Natural killer cell treated with Interleukin-12 subunit alpha and Interleukin-12 subunit beta and Interleukin-15 and Interleukin-18, amount 100 ng/mL, for 72 hours (primary cell): ENCODE data around the gene PALD1. TPM values are rescaled to one million over a fixed set of nuclear protein-coding genes. Genes with fewer than 3 reads are reported as not detected.
"Not testable (repeated sequence)": the region's sequence is repeated elsewhere in the genome, so short reads cannot be mapped to it uniquely, and the experiment has no call there.

Experiments
- ATAC-seq, 2 donors: fragments of 150-1000 bp; cut with Tn5 transposase in 1 of 2; sonication (Bioruptor Pico), chemical (Tn5 transposase) in 1 of 2; 2 replicates each; pipeline ENCODE4 v1.10.0; 2021
- DNase-seq: peaks from one replicate; pipeline ENCODE4 v3.0.0; 2022; ENCODE audit warnings: low spot score
- H3K27ac Mint-ChIP-seq, 2 donors: 1 replicate in 1 of 2; 2 replicates in 1 of 2; pipeline ENCODE4 v1.8.0; 2022; ENCODE audit warnings: mixed read lengths in 2 of 2, mild to moderate bottlenecking in 1 of 2, moderate library complexity in 1 of 2
- H3K27me3 Mint-ChIP-seq, 2 donors: 1 replicate in 1 of 2; 2 replicates in 1 of 2; pipeline ENCODE4 v1.8.0; 2022; ENCODE audit warnings: mixed read lengths in 2 of 2
- H3K36me3 Mint-ChIP-seq: one replicate; pipeline ENCODE4 v1.8.0; 2022; ENCODE audit warnings: mixed read lengths
- H3K4me1 Mint-ChIP-seq, 2 donors: 1 replicate in 1 of 2; 2 replicates in 1 of 2; pipeline ENCODE4 v1.8.0; 2022; ENCODE audit warnings: low read depth in 2 of 2, mixed read lengths in 2 of 2, mild to moderate bottlenecking in 1 of 2
- H3K4me3 Mint-ChIP-seq: one replicate; pipeline ENCODE4 v1.8.0; 2022; ENCODE audit warnings: mixed read lengths
- H3K9me3 Mint-ChIP-seq: 2 replicates; pipeline ENCODE4 v1.8.0; 2022; ENCODE audit warnings: mixed read lengths
- total RNA-seq, 2 donors: library from RNA; stranded (reverse); gene quantifications; one replicate each; pipeline ENCODE4 v1.2.3, GENCODE V29; 2022

Gene PALD1
- total RNA-seq, 2 donors from 2014 or later = 0.33 to 1.4 TPM

DNA sequence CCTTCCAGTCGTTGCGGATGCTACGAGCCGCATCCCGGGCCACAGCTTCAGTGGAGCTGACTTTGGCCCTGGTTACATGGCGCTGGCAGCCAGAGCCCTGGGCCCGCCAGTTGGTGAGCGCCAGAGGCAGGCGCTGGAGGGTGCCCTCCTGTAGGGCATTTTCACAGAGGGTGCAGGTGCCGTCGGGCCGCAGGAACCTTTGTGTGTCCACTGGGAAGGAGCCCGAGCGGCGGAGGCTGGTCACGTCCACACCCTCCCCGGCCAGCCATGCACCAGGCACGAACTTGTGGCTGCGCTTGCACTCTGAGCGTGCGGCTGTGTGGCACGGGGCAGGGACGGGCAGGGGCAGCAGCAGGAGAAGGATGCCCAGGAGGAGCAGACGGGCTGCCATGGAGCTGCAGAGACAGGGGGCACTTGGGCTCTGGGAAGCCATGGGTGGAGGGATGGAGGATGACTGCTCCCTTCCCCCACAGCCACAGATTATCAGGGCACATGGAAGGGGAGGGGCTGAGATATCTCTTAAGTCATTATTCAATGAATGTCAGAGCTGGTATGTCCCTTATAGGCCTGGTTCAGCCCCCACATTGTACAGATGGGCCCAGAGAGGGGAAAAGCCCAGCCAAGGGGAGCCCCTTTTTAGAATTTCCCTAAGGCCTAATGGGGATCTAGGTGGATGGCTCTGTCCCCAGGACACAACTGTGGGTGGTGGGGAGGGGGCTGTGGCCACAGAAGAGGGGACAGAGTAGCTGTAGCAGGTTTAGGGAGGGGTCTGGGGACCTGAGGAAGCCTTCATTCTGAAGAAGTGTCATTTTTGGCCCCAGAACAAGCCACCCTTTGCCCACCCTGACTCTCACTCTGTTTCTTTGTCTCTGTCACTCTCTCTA lies 122.2 kb downstream of the PALD1 start:
- no peaks in the 10 kb centered on the region for H3K27me3 Mint-ChIP-seq
- ATAC-seq = no peak
- H3K9me3 Mint-ChIP-seq = no peaks in the 10 kb centered on the region
- no peak for DNase-seq
- peak overlapping the region; percentile 100 for H3K4me3 Mint-ChIP-seq
- H3K36me3 Mint-ChIP-seq = peaks cover 41% of the 10 kb centered on the region
- H3K27ac Mint-ChIP-seq = peak overlapping the region; percentile 97 to 99
- H3K4me1 Mint-ChIP-seq = peaks cover 51 to 71% of the 10 kb centered on the region in 2 donors

DNA sequence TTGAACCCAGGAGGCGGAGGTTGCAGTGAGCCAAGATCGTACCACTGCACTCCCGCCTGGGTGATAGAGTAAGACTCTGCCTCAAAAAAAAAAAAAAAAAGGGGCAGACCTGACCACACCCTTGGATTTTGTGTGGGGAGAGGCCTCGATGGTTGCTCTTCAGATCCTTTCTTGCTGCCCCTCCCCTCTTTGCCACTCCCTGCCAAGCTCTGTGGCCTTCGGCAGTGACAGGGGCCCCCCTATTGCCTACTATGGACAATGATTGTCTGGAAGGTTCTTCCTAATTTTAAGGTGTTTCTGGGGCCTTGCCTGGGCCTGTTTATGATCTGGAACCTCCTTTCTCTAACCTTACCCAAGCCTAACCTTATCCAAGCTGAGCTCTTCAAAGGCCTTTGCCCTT lies 123.2 kb downstream of the PALD1 start:
- DNase-seq (no peak), ATAC-seq (no peak)
- Mint-ChIP-seq H3K9me3 (no peaks in the 10 kb centered on the region), H3K27ac (peak overlapping the region; percentile 97 to 99), H3K36me3 (peaks cover 33% of the 10 kb centered on the region), H3K4me3 (peak overlapping the region; percentile 100), H3K4me1 (peaks cover 42 to 65% of the 10 kb centered on the region in 2 donors), H3K27me3 (no peaks in the 10 kb centered on the region)

DNA sequence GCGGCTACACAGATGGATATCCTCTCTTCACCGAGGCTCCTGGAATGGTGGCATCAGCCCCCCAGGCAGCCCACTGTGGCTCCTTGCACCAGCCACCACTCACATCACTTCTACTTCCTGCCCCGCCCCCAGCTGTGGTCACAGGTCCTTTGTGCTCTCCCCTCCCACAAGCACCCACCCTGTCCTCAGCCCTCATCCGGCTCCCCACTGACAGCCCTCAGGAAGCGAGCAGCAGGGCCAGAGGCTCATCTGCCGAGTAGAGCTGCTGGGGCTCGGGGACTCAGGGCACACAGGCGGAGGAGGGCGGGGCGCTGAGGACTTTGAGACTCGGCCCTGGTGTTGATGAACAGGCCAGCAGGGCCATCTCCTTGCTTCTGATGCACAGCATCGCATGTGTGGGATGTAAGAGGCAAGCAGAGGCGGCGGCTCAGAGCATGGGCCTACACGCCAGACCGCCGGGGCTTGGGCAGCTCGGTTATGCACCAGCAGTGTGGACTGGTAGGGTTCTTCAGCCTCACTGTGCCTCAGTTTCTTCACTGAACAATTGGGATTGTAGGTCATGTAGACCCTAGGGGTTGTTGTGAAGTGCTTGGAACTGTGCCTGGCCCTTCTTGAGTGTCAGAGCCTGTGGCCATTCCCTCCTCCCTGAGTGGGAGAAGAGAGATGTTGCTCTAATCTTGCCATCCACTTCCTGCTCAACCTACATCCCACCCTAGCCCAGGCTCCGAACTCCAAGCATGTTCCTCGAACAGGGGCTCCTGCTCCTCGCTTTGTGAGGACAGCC lies 124.3 kb downstream of the PALD1 start, which contains the start of gene PRF1:
Gene PRF1, minus strand, starts transcription at position 77 of the 784 bp plus-strand sequence. CDS start 1,839 bp downstream, outside the sequence.
- H3K9me3 Mint-ChIP-seq = peaks cover 5% of the 10 kb centered on the region
- H3K4me1 Mint-ChIP-seq = peaks cover 41 to 65% of the 10 kb centered on the region in 2 donors
- peak within 1 kb of the TSS; percentile 100 for H3K4me3 Mint-ChIP-seq
- ATAC-seq (peak; percentile 86 to 88), DNase-seq (peak; percentile 98)
- peaks cover 24% of the 10 kb centered on the region for H3K36me3 Mint-ChIP-seq
- H3K27ac Mint-ChIP-seq = peak within 1 kb of the TSS; percentile 97 to 99
- no peaks in the 10 kb centered on the region for H3K27me3 Mint-ChIP-seq

DNA sequence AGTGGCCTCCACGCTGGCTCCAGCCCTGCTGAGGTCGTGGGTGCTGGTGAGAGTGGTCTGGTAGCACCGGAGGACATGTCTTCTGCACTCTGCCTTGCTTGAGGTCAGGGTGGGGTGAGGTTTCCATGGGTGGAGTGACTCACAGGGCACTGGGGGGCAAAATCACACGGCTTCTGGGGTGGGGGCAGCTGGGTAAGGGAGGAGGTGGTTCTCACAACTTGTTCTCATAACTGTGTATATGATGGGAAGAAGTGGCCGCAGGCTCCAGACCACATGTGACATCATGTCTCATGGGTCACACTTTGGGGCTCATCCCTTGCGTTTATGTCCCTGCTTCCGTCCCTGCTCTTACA lies 124.9 kb downstream of the PALD1 start:
- DNase-seq (peak; percentile 97), ATAC-seq (peak; percentile 82 to 85)
- Mint-ChIP-seq H3K27ac (peak overlapping the region; percentile 97 to 99), H3K4me1 (peaks cover 42 to 64% of the 10 kb centered on the region in 2 donors), H3K27me3 (no peaks in the 10 kb centered on the region), H3K4me3 (peak overlapping the region; percentile 100), H3K9me3 (peaks cover 5% of the 10 kb centered on the region), H3K36me3 (peaks cover 24% of the 10 kb centered on the region)

DNA sequence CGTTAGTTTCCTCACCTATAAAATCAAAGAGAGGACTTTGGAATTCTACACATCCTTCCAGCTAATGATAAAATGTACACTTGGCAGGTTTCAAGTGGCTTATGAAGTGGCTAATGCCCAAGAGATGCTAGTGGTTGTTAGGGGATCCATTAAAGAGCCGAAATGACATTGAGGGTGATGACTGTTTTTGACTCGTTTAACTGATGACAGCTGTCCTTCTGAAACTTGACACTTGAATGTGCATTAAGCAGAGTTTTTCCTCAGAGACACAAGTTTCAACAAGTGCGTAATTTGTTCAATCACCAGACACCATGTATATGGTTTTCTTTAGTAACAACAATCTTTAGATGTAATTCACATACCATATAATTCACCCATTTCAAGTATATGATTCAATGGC lies 125.5 kb downstream of the PALD1 start:
- no peaks in the 10 kb centered on the region for H3K27me3 Mint-ChIP-seq
- peak overlapping the region; percentile 100 for H3K4me3 Mint-ChIP-seq
- no peak for DNase-seq
- peaks cover 20% of the 10 kb centered on the region for H3K36me3 Mint-ChIP-seq
- peaks cover 5% of the 10 kb centered on the region for H3K9me3 Mint-ChIP-seq
- peaks cover 38 to 57% of the 10 kb centered on the region in 2 donors for H3K4me1 Mint-ChIP-seq
- ATAC-seq = peak in 1 of 2 donors; percentile 28
- H3K27ac Mint-ChIP-seq = peak overlapping the region; percentile 97 to 99

DNA sequence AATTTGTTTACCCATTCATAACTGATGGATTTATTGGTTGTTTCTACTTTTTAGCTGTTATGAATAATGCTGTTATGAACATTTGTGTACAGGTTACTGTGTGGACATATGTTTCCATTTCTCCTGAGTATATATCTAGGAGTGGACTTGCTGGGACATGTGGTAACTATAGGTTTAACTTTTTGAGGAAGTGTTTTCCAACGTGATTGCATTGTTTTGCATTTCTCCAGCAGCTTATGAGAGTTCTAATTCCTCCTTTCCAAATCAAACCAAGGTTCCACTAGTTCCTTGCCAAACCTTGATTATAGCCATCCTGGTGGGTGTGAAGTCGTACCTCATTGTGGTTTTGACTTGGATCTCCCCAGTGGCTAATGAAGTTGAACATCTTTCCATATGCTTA lies 126.6 kb downstream of the PALD1 start:
- Mint-ChIP-seq H3K27me3 (no peaks in the 10 kb centered on the region), H3K36me3 (peaks cover 13% of the 10 kb centered on the region), H3K4me3 (peak overlapping the region; percentile 100), H3K9me3 (peaks cover 5% of the 10 kb centered on the region), H3K4me1 (peaks cover 38 to 57% of the 10 kb centered on the region in 2 donors), H3K27ac (peak overlapping the region; percentile 97 to 99)
- ATAC-seq = no peak
- DNase-seq = no peak

DNA sequence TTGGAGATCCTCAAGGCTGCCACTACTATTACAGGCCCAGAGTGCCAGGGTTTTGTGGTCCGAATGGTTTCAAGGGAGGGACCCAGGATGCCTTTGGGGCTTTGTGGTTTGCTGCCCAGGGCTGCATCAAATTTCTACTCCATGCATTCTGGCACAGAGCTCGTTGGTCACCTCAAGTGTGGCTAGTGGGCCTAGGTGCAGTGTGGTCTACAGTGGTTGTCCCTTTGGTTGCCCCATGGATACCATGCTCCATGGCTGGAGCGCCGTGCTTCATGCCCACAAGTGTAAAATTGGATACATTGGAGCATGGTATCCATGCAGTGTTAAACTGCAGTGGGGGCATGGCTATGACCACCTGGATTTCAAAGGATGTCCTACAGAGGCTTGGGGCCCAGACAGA lies 129.4 kb downstream of the PALD1 start:
- Mint-ChIP-seq H3K27ac (peak overlapping the region; percentile 97 to 99), H3K36me3 (no peaks in the 10 kb centered on the region), H3K9me3 (peaks cover 5% of the 10 kb centered on the region), H3K4me3 (peak overlapping the region; percentile 57), H3K4me1 (peaks cover 53 to 71% of the 10 kb centered on the region in 2 donors), H3K27me3 (no peaks in the 10 kb centered on the region)
- no peak for ATAC-seq
- no peak for DNase-seq

DNA sequence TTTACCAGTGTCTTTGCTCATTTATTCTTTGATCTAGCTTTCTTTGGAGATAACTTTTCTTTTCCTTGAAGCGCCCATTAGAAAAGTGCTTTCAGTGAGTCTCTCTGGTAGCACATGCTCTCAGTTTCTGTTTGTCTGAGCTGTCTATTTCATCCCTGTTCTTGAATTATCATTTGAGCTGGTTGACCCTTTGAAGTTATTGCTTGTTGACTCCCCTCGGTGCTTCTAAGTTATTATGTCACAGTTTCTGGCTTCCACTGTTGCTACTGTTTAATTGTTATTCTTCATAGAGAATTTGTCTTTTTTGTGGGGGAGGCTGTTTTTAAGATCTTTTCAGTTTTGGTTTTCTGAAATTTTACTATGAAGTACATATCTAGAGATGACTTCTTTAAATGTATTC lies 135.4 kb downstream of the PALD1 start:
- peak overlapping the region; percentile 91 to 97 for H3K27ac Mint-ChIP-seq
- peak overlapping the region; percentile 78 for H3K4me3 Mint-ChIP-seq
- H3K4me1 Mint-ChIP-seq = peaks cover 72 to 89% of the 10 kb centered on the region in 2 donors
- no peaks in the 10 kb centered on the region for H3K9me3 Mint-ChIP-seq
- no peak for DNase-seq
- H3K27me3 Mint-ChIP-seq = no peaks in the 10 kb centered on the region
- peaks cover 6% of the 10 kb centered on the region for H3K36me3 Mint-ChIP-seq
- ATAC-seq = no peak

DNA sequence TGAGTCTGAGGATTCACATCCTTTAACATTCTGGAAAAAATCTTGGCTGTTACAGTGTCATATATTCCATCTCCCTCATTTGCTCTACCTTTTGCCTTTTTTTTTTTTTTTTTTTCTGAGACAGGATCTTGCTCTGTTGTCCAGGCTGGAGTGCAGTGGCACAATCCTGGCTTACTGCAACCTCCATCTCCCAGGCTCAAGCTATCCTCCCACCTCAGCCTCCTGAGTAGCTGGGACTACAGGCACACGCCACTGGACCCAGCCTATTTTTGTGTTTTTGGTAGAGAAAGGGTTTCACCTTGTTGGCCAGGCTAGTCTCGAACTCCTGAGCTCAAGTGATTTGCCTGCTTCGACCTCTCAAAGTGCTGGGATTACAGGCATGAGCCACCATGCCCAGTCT lies 135.8 kb downstream of the PALD1 start:
- H3K9me3 Mint-ChIP-seq, DNase-seq, H3K36me3 Mint-ChIP-seq, ATAC-seq, H3K27me3 Mint-ChIP-seq: not testable (repeated sequence)
- peak overlapping the region; percentile 91 to 97 for H3K27ac Mint-ChIP-seq
- H3K4me3 Mint-ChIP-seq = peak overlapping the region; percentile 78
- H3K4me1 Mint-ChIP-seq = peaks cover 76 to 92% of the 10 kb centered on the region in 2 donors

DNA sequence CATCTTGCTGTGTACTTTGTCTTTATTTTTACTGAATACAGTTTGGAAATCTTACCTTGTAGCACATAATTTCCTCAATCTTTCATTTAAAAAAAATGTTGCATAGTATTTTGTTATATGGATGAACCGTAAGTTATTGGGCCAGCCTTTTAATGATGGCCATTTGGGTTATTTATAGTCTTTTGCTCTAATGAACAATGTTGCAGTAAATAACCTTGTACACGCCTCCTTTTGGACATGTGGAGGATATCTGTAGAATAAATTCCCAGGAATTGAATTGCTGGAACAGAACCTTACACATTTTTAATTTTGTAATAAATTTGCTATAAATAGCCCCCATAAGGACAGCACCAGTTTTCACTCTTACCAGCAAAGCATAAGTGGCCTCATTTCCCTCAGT lies 136.6 kb downstream of the PALD1 start:
- ATAC-seq (no peak), DNase-seq (no peak)
- peak overlapping the region; percentile 91 to 97 for H3K27ac Mint-ChIP-seq
- no peaks in the 10 kb centered on the region for H3K9me3 Mint-ChIP-seq
- no peaks in the 10 kb centered on the region for H3K27me3 Mint-ChIP-seq
- H3K36me3 Mint-ChIP-seq = peaks cover 6% of the 10 kb centered on the region
- peaks cover 79 to 92% of the 10 kb centered on the region in 2 donors for H3K4me1 Mint-ChIP-seq
- H3K4me3 Mint-ChIP-seq = peak overlapping the region; percentile 78

DNA sequence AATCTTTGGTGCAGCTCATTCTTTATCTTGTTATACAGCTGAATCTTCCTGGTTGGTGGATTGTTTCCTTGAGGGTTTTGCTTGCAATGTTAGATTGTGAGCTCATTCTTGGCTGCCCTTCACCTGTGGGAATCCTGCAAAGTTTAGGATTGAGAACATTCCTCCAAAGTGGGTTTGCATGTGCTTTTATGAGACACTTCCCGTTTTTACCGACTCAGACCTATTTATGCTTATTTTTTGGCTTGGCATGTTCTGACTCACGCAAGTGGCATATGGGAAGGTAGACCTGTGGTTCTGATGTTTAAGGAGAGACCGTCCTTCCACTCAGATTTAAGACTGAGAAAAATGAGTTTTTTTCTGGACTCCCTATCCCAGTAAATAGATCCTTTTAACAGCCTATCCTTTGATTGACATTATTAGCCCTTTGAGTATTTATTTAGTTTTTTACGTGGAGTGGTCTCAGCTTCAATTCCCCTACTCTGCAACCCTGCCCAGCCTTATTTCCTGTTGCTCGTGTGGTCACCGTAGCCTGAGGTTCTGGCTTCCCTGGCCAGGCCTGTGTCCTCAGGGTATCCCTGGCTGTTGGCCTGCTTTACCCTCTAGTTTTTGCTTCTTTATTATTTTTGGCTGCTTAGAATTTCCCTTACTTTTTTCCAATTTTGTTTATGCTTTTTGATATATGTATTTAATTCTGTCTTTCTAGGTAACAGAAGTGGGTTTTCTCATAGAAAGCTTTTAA lies 137.4 kb downstream of the PALD1 start:
- Mint-ChIP-seq H3K4me3 (peak overlapping the region; percentile 78), H3K27ac (peak overlapping the region; percentile 91 to 97), H3K27me3 (no peaks in the 10 kb centered on the region), H3K4me1 (peaks cover 75 to 86% of the 10 kb centered on the region in 2 donors), H3K36me3 (peaks cover 6% of the 10 kb centered on the region), H3K9me3 (no peaks in the 10 kb centered on the region)
- no peak for DNase-seq
- peak in 1 of 2 donors; percentile 48 for ATAC-seq

DNA sequence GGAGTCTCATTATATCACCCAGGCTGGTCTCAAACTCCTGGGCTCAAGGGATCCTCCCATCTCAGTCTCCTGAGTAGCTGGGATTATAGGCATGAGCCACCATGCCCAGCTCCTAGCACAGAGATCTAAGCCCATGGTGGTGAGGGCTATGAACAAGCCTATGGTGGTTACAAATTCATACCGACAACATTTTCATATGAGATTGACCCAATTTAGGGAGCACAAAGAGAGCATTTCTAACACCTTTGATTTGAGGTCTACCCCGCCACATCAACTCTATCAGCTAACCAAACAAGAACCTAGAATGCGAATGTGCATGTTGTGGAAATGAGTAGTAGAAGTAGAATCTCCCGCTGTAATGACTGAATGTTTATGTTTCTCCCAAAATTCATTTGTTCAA lies 138.2 kb downstream of the PALD1 start:
- ATAC-seq (peak; percentile 76 to 89), DNase-seq (no peak)
- Mint-ChIP-seq H3K4me1 (peaks cover 77 to 82% of the 10 kb centered on the region in 2 donors), H3K27ac (peak overlapping the region; percentile 91 to 97), H3K4me3 (peak overlapping the region; percentile 78), H3K9me3 (no peaks in the 10 kb centered on the region), H3K36me3 (peaks cover 6% of the 10 kb centered on the region), H3K27me3 (no peaks in the 10 kb centered on the region)
